Activated CD8-positive, alpha-beta T cell treated with anti-CD3 and anti-CD28 coated beads for 36 hours (primary cell): Measurements from ENCODE around the gene CIPC. TPM values are rescaled to one million over a fixed set of nuclear protein-coding genes. Genes with fewer than 3 reads are reported as not detected.

Experiments
- ATAC-seq: fragments of 200-7000 bp; cut with Tn5 transposase; one replicate; pipeline ENCODE4 v1.10.0; 2021; ENCODE audit warnings: mild to moderate bottlenecking, moderate library complexity
- CTCF ChIA-PET: fragments of 350-600 bp; sonication (Branson Sonifier 250); formaldehyde crosslinking; loops from one replicate; lab custom pipeline; 2021; ENCODE audit warnings: antibody characterized with exemption; lab: Charles Lee
- POLR2A ChIA-PET: fragments of 350-600 bp; sonication (Branson Sonifier 250); formaldehyde crosslinking; loops from one replicate; lab custom pipeline; 2021; ENCODE audit warnings: antibody characterized with exemption; lab: Charles Lee
- DNase-seq: peaks from one replicate; pipeline ENCODE4 v3.0.0-alpha.2; 2020
- H3K27ac Mint-ChIP-seq: one replicate; pipeline ENCODE4 v1.8.0; 2021; ENCODE audit warnings: mild to moderate bottlenecking, mixed read lengths
- H3K27me3 Mint-ChIP-seq: one replicate; pipeline ENCODE4 v1.8.0; 2021; ENCODE audit warnings: mixed read lengths
- H3K36me3 Mint-ChIP-seq: one replicate; pipeline ENCODE4 v1.8.0; 2021; ENCODE audit warnings: low read depth, mixed read lengths
- H3K4me1 Mint-ChIP-seq: one replicate; pipeline ENCODE4 v1.8.0; 2021; ENCODE audit warnings: low read depth, mixed read lengths
- H3K4me3 Mint-ChIP-seq: one replicate; pipeline ENCODE4 v1.8.0; 2021; ENCODE audit warnings: mild to moderate bottlenecking, moderate library complexity, mixed read lengths
- H3K9me3 Mint-ChIP-seq: one replicate; pipeline ENCODE4 v1.8.0; 2021; ENCODE audit warnings: mixed read lengths
- intact Hi-C: fragments of 100-400 bp; cut with micrococcal nuclease; formaldehyde crosslinking; loops from one replicate; pipeline ENCODE4 v1.10.0; 2022
- total RNA-seq, 2 experiments: library from RNA; stranded (reverse); gene quantifications; one replicate each; pipeline ENCODE4 v1.2.3, GENCODE V29; 2021
- TF ChIP-seq, protein P1 (sequence below): fragments of 200-600 bp; IDR thresholded peaks from one replicate; pipeline ENCODE4 v1.8.0; 2022; ENCODE audit warnings: antibody characterized with exemption, mild to moderate bottlenecking

Gene CIPC
- total RNA-seq, 2 experiments from 2014 or later = 8.8 to 9.6 TPM

DNA sequence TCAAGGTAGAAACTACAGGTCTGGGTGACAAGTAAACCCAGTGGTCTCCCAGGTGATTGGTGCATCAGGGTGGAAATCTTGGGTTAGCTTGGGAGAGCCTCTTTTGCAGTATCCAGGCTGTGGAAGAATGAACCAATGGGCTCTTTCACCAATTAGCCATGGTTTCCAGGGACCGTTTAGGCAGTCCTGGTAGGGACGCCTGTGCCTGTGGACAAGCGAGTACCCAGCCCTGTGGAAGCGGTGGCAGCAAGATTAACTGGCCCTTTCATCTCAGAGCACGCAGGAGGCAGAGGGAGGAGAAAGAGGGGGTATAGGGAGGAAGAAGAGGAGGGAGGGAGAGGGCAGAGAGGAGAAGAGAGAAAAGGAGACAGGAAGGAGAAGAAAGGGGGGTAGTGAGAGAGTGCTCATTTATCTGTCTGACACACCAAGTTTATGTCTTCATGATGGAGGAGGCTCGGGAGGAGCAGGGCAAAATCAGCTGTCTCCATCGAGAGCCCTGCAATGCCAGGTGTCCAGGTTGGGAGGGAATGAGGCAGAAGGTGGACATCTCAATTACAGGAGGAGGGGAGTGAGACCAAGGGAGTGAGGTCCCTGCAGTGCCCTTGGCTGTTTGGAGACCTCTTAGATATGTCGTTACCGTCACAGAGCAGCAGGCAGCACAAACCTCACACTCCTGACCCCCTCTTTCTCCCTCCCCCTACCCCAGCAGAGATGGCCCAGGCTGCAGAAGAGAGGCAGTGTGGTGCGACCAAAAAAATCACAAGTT is 48.1 kb downstream of the CIPC start:
- Mint-ChIP-seq H3K9me3 (no peaks in the 10 kb centered on the region), H3K27me3 (peaks cover 40% of the 10 kb centered on the region), H3K27ac (no peak overlapping the region), H3K36me3 (no peaks in the 10 kb centered on the region), H3K4me1 (peaks cover 3% of the 10 kb centered on the region), H3K4me3 (no peak overlapping the region)
- TF ChIP-seq, protein P1, sequence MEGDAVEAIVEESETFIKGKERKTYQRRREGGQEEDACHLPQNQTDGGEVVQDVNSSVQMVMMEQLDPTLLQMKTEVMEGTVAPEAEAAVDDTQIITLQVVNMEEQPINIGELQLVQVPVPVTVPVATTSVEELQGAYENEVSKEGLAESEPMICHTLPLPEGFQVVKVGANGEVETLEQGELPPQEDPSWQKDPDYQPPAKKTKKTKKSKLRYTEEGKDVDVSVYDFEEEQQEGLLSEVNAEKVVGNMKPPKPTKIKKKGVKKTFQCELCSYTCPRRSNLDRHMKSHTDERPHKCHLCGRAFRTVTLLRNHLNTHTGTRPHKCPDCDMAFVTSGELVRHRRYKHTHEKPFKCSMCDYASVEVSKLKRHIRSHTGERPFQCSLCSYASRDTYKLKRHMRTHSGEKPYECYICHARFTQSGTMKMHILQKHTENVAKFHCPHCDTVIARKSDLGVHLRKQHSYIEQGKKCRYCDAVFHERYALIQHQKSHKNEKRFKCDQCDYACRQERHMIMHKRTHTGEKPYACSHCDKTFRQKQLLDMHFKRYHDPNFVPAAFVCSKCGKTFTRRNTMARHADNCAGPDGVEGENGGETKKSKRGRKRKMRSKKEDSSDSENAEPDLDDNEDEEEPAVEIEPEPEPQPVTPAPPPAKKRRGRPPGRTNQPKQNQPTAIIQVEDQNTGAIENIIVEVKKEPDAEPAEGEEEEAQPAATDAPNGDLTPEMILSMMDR = no peak
- DNase-seq (no peak), ATAC-seq (no peak)
- POLR2A ChIA-PET = interaction anchor here (0.9 kb wide), 1 partner anchor 81 kb away, joined by 3 read pairs; no protein-coding TSS in a partner anchor
- intact Hi-C loops = no loop called here
- CTCF ChIA-PET = interaction anchor here (1.8 kb wide), 1 partner anchor 170 kb away, joined by 8 read pairs; no protein-coding TSS in a partner anchor

DNA sequence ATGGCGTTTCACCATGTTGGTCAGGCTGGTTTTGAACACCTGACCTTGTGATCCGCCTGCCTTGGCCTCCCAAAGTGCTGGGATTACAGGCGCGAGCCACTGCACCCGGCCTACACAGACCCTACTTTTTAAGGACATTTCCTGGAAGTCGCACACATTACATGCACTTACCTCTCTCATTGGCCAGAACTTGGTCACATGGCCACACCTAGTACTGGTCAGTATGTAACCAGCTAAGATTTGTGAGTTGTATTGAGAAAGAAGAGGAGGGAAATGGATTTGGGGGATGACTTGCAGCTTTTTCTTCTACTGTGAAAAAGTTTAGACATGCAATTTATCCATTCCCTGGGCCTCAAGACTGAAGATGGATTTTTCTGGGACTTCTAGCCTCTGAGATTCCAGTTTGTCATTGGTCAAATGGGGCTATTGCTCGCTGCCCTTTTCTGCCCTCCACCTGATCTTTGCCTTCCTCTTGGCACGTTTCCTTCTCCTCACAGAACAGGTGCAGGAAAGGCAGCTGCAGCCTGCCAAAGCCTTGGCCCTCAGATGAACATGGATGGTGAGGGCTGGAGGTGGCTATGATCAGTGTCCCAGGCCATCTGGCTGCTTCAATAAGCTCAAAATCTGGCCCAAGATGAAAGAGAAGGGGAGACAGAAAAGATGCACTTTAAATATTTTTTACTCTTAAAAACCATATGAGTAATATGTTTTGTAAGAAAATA is 50.6 kb downstream of the CIPC start:
- no peak overlapping the region for H3K27ac Mint-ChIP-seq
- POLR2A ChIA-PET = no interaction called here
- DNase-seq (no peak), ATAC-seq (no peak)
- H3K9me3 Mint-ChIP-seq = no peaks in the 10 kb centered on the region
- H3K4me1 Mint-ChIP-seq = no peaks in the 10 kb centered on the region
- TF ChIP-seq, protein P1 = no peak
- H3K36me3 Mint-ChIP-seq = no peaks in the 10 kb centered on the region
- intact Hi-C loops = no loop called here
- H3K4me3 Mint-ChIP-seq = no peak overlapping the region
- peaks cover 30% of the 10 kb centered on the region for H3K27me3 Mint-ChIP-seq
- CTCF ChIA-PET = interaction anchor here (1.0 to 6.7 kb wide), 8 partner anchors 9 to 281 kb away, joined by 3 to 134 read pairs (median 7); no protein-coding TSS in a partner anchor

DNA sequence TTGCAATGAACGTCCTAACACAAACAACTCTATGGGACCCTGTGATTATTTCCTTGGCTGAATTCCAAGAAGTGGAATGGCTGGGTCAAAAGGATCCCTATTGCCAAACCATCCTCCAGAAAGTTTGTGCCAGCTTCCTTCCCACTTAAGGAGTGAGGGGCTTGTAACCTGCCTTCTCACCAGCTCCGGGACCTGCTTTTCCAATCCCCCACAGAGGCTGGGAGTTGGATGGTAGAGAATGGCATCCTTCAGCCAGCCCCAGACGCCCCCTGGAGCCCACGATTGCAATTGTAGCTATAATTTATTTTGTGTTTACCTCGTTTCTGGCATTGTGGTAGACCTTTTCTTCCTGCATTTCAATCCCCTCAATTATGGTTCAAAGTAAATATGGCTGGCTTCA is 53.2 kb downstream of the CIPC start:
- POLR2A ChIA-PET = no interaction called here
- CTCF ChIA-PET = interaction anchor here (0.8 to 6.7 kb wide), 39 partner anchors 9 to 401 kb away, joined by 3 to 134 read pairs (median 5); partner anchors contain the start of genes GSTZ1 and ZDHHC22
- Mint-ChIP-seq H3K4me3 (no peak overlapping the region), H3K4me1 (no peaks in the 10 kb centered on the region), H3K9me3 (no peaks in the 10 kb centered on the region), H3K27ac (no peak overlapping the region), H3K36me3 (no peaks in the 10 kb centered on the region), H3K27me3 (peaks cover 24% of the 10 kb centered on the region)
- intact Hi-C loops = loop anchor here (10.0 kb wide), 1 partner anchor 64 kb away; no protein-coding TSS in a partner anchor
- ATAC-seq (no peak), DNase-seq (peak; percentile 23)
- TF ChIP-seq, protein P1 = peak; percentile 53

DNA sequence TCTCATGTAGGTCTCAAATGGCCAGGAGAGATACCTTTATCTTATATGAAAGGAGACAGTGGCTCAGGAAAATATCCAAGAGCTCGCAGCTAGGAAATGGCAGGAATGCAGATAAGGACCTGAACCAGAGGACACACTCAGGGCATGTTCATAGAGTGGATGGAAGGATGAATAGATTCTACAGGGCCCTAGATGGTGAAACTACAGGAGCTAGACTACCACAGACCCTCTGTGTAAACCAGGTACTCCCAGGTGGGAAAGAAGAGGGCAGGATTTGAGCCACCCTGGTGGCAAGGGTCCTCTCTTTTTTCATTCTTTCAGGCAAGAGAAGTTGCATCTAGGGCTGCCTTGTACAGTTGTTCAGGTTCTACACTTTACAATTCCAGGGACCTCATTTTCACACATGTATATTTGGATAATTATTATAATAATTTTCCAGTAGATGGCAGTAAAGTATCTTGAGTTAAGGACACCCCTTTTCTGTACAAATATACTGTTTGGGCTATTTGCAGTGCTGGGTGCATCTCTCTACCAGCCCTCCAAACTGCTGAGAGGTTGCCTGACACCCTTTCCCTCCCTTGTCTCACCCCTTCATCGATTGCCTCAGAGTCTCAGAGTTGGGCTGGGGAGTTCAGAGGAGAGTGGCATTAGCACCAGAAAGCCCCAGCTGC is 54.0 kb downstream of the CIPC start:
- CTCF ChIA-PET = interaction anchor here (0.6 to 6.7 kb wide), 48 partner anchors 9 to 442 kb away, joined by 3 to 134 read pairs (median 4); partner anchors contain the start of genes GSTZ1 and ZDHHC22
- Mint-ChIP-seq H3K9me3 (no peaks in the 10 kb centered on the region), H3K4me3 (no peak overlapping the region), H3K27ac (no peak overlapping the region), H3K4me1 (no peaks in the 10 kb centered on the region), H3K36me3 (no peaks in the 10 kb centered on the region), H3K27me3 (peaks cover 21% of the 10 kb centered on the region)
- ATAC-seq (peak; percentile 67), DNase-seq (no peak)
- POLR2A ChIA-PET = interaction anchor here (0.8 kb wide), 1 partner anchor 164 kb away, joined by 3 read pairs; no protein-coding TSS in a partner anchor
- TF ChIP-seq, protein P1 = no peak
- intact Hi-C loops = loop anchor here (2.0 to 10.0 kb wide), 2 partner anchors 63 to 165 kb away; no protein-coding TSS in a partner anchor
